ENCODE results near the gene LMF1. TPM values are rescaled to one million over a fixed set of nuclear protein-coding genes. Genes with fewer than 3 reads are reported as not detected.

Gene LMF1
- total and polyA plus RNA-seq, 2 of the 13 experiments (the other 11 are each of a cell fraction or from before 2014, with no cell fraction given) = 6.8 to 8.5 TPM

- TF ChIP-seq HINFP (CRISPR knock-in tag; IDR thresholded peaks at IDR 0.05; ENCODE audit: low read depth) = no peak
- TF ChIP-seq IRF9 (CRISPR knock-in tag; IDR thresholded peaks at IDR 0.05; ENCODE audit: borderline replicate concordance) = no peak
- TF ChIP-seq FOXC1 (CRISPR knock-in tag; IDR thresholded peaks at IDR 0.05; ENCODE audit: borderline replicate concordance) = no peak; the same call in 1 of the 2 replicates
- 0 out of 2 replicates have a peak, but pooled peaks have one; percentile 59 for TF ChIP-seq ZNF674 (CRISPR knock-in tag; IDR thresholded peaks at IDR 0.05; ENCODE audit: low read depth)
- TF ChIP-seq MZF1 (CRISPR knock-in tag; IDR thresholded peaks at IDR 0.05; ENCODE audit: borderline replicate concordance) = no peak
- TF ChIP-seq MBNL3 (CRISPR knock-in tag; conservative IDR thresholded peaks at IDR 0.05) = no peak
- no peak for TF ChIP-seq AGO1 (IDR thresholded peaks at IDR 0.05; ENCODE audit: low read depth, low read length, poor library complexity, severe bottlenecking)
- TF ChIP-seq SMAD9 (CRISPR knock-in tag; IDR thresholded peaks at IDR 0.05) = no peak
- TF ChIP-seq ZNF773 (CRISPR knock-in tag; IDR thresholded peaks at IDR 0.05; ENCODE audit: borderline replicate concordance) = no peak
- no peak for TF ChIP-seq E2F5 (CRISPR knock-in tag; conservative IDR thresholded peaks at IDR 0.05)
- 0 out of 2 replicates have a peak, but pooled peaks have one; percentile 15 for TF ChIP-seq ZNF709 (CRISPR knock-in tag; IDR thresholded peaks at IDR 0.05)
- TF ChIP-seq NFE2L1 (CRISPR knock-in tag; IDR thresholded peaks at IDR 0.05; ENCODE audit: borderline replicate concordance) = no peak
- no peak for TF ChIP-seq ZBTB21 (CRISPR knock-in tag; IDR thresholded peaks at IDR 0.05)
- TF ChIP-seq MXD3 (CRISPR knock-in tag; IDR thresholded peaks at IDR 0.05) = no peak
- no peak for TF ChIP-seq ZNF574 (CRISPR knock-in tag; IDR thresholded peaks at IDR 0.05)
- peak; percentile 20; the same call in 1 of the 2 replicates for TF ChIP-seq MEIS2 (CRISPR knock-in tag; IDR thresholded peaks at IDR 0.05)
- TF ChIP-seq ZNF33B (CRISPR knock-in tag; IDR thresholded peaks at IDR 0.05) = peak; percentile 29; the same call in 1 of the 2 replicates
Measured at GRCh38 chr16:970386-970765, 408 bp downstream of the LMF1 start (continued).

Data from HepG2 (cell line).